ENCODE results near the gene RHEX.

The RHEX gene

DNA sequence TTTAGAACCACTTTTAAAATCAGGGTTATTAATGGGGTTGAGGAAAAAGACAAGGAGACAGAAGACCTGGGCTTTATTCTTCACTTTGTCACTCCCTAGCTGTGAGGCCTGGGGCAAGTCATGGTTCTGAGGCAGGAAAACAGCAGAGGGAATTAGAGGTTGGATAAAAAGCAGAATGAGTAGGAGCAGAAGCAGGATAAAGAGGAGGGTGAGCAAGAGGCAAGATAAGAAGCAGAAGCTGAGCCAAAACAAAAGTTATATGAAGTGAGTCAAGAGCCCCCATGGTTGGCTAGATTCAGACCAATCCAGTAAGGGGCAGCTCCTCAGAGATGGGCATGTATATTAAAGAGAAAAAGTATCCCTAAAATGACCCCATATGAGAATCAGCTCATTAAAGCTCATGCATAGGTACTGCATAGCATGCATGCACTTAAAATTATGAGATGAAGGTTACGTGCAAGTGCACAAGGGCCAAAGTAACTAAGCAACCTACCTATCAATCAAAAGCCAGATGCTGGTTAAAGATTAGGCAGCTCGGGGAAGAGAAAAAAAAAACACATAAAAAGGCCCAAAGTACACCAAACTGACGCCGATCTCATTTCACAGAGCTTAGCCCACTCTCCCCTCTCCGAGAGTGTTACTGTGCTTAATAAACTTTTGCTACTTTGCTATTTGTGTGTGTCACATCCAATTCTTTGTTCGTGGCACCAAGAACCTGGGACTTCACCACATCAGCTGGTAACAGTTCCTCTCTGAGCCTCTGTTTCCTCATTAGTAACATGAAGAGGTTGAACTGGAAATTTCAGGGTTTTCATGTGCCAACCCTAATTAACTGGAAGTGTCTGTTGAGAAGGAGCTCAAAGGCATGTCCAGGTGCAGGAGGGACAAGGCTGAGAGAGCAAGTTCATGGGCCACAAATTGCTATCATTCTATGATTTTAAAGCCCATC lies 62.0 kb downstream of the RHEX start:
- no peak for DNase-seq (ENCODE audit: low read depth in 2 of 2, low spot score in 1 of 2)

DNA sequence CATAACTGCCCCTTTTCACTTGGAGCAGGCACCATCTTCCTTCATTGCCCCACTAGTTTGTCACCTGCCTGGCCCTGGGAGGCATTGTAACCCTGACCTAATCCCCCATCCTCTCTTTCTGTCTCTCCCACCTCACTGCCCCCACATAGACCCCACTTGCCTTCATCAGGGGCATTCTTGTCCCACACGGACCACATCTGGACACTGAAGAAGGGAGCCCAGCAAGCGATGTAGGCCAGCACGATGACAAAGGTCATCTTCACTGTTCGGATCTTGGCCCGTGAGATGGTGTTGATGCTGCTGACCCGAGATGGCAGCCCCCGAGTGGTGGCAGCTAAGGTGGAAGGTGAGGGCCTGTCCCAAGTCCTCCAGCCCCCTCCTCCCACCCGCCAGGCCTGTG lies 62.8 kb downstream of the RHEX start:
- DNase-seq (ENCODE audit: low read depth in 2 of 2, low spot score in 1 of 2): no peak

GRCh38 chr1:206116191-206116872 lies 63.4 kb downstream of the RHEX start:
- no peak for DNase-seq (ENCODE audit: low read depth in 2 of 2, low spot score in 1 of 2)

GRCh38 chr1:206116873-206117150 lies 63.8 kb downstream of the RHEX start:
- DNase-seq (ENCODE audit: low read depth in 2 of 2, low spot score in 1 of 2): no peak

DNA sequence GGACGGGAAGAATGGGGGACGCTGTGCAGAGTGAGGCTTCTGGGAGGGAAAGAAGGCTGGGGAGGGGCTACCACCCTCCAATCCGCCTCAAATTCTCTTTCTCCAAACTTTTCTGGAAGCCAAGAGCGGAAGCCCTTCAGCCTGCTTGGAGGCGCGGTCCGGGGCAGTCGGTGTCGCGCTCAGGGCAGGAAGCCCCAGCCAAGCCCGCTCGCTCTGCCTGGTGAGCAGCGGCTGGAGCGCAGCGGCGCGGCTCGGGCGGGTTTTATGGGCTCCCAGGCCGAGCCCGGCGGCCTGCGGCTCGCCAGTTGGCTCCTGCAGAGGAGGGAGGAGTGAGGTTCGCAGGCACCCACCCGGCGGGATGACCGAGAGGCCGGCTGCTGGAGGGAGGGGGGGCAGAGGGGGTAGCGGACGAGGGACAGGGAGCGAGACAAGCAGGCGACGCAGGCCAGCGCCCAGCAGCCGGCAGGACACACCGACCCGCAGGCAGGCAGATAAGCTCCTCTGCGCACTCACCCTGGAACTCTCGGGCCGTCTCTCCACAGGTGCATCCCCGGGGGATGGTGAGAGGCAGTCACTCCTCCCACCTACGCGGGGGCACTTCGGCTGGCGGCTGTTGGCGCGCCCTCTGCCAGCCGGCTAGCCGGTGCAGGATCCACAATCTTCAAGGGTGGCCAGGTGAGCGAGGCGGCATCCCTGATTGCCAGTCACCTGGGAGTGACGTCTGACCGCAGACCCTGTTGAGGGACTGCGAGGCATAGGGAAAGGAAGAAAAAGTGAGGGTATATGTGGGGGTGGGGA lies 64.4 kb downstream of the RHEX start, which contains the start of gene AVPR1B:
TSS of gene AVPR1B (minus strand) at position 238 of the 798 bp plus-strand sequence. CDS start 498 bp downstream, outside the sequence.
- DNase-seq (ENCODE audit: low read depth in 2 of 2, low spot score in 1 of 2): no peak

GRCh38 chr1:206120406-206120805 lies 67.4 kb downstream of the RHEX start:
- no peak for DNase-seq (ENCODE audit: low read depth in 2 of 2, low spot score in 1 of 2)

DNA sequence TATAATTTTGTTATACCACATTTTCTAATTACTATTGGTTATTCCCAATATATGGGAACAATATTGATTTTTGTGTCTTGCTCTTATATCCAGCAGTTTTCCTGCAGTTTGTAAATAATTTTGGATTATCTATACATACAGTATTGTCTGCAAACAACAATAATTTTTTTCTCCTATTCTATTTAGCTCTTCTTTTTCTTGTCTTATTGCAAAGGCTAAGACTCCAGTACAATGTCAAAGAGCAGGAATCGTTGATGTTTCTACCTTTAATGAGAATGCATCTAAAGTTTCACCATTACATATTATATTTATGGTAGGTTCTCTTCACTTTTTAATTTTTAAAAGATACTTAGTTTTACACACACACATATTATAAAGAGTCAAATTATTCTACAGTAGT lies 68.3 kb downstream of the RHEX start:
- no peak for DNase-seq (ENCODE audit: low read depth in 2 of 2, low spot score in 1 of 2)

DNA sequence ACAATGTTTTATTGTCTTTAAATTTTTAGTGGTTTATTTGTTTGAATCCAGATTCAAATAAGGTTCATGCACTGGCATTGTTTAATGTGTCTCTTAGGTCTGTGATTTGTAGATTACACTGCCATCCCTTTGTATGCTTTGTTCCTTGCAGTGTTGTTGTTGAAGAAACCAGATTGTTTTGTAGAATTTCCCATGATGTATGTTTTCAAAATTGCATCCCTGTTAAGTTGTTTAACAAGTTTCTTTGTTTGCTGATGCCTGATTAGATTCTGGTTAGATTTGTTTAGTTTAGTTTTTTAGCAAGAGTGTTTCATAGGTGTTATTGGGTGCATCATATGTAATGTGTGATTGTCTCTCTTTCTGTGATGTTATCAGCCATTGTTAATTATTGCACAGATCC lies 69.7 kb downstream of the RHEX start:
- no peak for DNase-seq (ENCODE audit: low read depth in 2 of 2, low spot score in 1 of 2)

DNA sequence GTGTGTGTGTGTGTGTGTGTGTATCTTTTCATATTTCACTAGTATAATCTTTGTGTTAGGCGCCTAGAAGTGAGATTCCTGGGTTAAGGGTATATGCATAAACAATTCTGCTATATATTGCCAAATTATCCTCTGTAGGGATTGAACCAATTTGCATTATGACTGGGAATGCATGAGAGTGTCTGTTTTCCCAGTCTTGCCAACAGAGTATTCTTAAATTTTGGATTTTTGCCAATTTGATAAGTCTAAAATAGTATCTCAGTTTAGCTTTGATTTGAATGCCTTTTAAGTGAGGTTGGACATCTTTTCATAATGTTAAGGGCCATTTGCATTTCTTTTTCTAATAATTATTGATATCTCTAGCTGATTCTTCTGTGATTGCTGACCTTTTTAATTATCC lies 72.4 kb downstream of the RHEX start:
- no peak for DNase-seq (ENCODE audit: low read depth in 2 of 2, low spot score in 1 of 2)

DNA sequence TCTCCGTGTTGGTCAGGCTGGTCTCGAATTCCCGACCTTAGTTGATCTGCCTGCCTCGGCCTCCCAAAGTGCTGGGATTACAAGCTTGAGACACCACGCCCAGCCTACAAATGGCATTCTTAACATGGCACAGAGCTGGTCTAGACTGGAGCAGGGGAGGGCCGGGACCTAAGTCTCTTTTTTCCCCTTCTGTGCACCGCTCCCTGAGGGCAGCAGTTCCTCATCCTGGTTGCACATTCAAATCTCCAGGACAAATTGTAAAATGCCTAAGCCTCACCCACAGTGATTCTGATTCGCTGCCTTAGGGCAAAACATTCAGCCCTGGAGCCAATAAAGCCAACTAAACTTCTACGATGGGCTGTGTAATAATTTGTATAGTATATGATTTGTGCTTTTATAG lies 74.4 kb downstream of the RHEX start:
- no peak for DNase-seq (ENCODE audit: low read depth in 2 of 2, low spot score in 1 of 2)

DNA sequence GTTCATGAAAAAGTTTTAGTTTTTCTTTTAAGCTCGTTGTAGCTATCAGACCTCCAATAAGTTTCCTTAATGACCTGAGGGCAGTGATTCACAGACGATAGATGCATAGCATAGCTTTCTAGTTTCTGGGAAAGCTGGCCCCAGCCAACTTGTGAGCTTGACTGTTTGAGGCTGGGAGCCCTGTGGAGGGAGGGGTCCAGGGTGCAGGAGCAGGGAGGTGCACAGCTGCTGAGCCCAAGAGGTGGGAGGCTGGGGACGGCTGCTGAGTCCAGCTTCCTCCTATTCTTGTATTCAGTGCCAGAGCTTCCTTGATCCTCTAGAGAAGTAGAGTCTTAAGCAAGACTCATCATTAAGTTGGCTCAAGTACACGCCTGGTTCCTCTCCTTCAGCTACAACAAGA lies 75.2 kb downstream of the RHEX start:
- no peak for DNase-seq (ENCODE audit: low read depth in 2 of 2, low spot score in 1 of 2)

DNA sequence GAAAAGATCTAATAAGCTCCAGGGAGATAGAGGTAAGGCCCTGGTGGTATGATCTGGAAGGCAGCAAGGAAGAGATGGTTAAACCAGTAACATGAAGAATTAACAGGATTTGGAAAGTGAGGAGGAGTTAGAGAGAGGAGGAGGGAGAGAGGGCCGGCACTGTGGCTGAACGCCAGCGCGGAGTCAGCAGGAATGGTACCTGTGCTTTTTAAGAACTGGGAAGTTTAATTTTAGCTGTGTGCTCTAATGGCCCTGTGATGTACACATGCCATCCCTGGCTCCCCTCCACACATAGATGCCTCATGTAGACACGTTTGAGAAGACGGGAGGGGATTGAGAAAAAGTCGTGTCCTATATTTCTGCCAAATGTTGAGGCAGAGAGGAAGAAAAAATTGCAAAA lies 78.1 kb downstream of the RHEX start:
- DNase-seq (ENCODE audit: low read depth in 2 of 2, low spot score in 1 of 2): no peak

GRCh38 chr1:206133751-206134415 lies 80.9 kb downstream of the RHEX start:
- no peak for DNase-seq (ENCODE audit: low read depth in 2 of 2, low spot score in 1 of 2)

DNA sequence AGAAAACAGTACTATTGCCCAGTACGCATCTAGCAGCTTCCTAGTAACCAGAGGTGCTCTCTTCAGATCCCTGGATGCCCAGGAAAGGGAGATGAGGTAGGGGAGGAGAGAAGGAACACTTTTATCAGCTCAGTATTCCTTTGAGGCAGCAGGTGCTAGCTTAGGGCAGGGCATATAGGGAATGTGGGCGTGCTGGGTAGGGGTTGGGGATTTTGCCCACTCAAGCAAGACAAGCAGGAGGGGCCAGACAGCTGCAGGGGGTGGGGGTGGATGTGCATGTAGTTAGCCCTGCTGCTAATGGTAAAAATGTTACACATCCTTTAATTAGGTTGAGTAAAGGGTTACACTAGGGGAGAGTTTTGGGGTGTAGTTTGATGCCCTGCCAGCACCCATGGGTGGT lies 82.3 kb downstream of the RHEX start:
- no peak for DNase-seq (ENCODE audit: low read depth in 2 of 2, low spot score in 1 of 2)

DNA sequence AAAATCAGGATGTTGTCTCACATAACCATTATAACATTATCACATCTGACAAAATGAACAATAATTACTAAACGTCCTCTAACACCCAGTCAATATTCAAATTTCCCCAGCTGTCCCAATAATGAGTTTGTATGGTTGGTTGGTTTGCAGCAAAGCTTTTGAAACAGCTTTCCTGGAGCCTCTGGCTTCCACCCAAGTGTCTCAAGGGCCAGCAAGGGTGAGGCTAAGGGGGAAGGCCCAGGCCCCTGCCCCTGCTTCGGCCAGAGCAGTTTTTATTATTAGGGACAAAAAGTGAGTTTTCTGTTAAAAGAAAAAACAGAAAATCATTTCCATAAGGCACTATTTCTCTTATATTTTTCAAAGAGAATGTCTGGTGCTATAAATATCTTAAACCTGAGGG lies 83.3 kb downstream of the RHEX start:
- no peak for DNase-seq (ENCODE audit: low read depth in 2 of 2, low spot score in 1 of 2)

DNA sequence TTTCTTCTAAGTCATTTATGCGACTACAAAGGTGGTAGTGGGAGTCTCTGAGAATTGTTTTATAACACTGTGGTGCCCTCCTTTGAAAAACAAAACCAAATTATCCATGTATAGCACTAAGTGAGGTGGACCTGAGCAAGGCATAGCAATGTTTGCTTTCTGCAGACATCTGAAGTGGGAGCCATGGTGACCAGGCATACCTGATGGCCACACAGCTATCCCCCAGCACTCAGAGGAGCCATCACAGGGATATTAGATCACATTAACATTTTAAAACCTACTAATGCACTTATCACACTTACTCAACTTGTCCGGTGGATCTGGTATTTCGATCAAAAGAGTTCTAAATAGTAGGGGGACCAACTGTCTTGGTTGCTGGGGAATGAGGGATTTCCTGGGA lies 89.0 kb downstream of the RHEX start:
- DNase-seq (ENCODE audit: low read depth in 2 of 2, low spot score in 1 of 2): no peak

DNA sequence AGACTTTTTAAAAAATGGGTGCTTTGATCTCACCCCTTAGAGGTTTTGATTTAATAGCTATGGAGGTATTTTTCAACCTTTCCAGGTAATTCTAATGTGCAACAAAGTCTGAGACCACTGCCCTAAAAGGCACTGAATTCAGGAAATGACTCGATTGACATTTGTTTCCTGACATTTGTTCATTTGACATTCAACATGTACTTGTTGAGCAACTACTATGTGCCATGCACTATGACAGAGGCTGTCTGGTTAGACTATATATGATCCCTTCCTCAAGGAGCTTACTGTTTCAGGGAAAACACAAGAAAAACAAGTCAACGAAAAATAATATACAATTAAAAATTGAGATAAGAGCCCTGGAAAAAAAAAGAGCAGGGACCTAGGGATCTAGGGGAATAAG lies 89.8 kb downstream of the RHEX start:
- no peak for DNase-seq (ENCODE audit: low read depth in 2 of 2, low spot score in 1 of 2)

DNA sequence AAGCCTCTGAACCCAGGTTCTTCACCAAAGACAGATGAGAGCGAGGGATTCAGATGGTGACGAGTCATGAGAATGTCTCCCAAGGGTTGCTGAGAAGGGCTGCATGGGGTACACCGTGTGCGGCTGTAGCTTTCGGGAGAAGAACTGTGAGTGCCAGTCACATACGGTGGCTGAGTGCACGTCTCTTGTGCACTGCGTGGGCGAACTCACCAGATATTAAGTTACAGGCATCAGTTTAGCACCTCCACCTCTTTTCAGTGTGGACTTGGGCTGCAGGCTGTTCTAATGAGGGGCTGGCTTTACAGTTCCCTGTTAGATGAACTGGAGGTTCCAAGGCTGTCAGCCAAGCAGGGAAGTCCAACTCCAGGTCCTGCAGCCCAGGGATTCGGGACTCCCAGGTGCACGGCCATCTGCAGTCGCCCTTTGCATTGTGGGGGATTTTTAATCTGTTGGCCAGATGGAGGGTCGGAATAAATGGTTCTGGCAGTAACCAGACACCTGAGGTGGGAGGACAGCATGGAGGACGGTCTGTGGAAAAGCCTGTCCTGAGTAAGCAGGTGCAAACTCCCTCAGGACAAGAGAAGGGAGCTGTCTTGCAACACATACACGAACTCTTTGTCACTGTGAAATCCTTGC lies 90.7 kb downstream of the RHEX start:
- no peak for DNase-seq (ENCODE audit: low read depth in 2 of 2, low spot score in 1 of 2)

DNA sequence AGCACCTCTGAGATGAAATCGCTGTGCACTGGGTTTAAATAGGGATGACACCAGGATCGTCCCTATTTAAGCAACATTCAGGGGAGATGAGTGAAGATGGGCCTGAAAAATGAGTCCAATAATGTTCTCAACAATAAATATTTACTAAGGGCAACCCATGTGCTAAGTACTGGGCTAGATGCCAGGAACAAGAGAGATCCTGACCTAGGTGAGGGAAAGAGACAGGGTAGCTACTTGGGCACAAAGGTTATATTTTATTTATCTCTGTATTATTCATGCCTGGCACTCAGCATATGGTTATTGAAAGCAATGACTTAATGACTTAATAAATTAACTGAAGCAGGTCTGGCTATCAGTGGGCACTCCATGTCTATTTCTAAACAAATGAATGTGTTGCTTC lies 91.6 kb downstream of the RHEX start:
- no peak for DNase-seq (ENCODE audit: low read depth in 2 of 2, low spot score in 1 of 2)

- no peak for DNase-seq (ENCODE audit: low read depth in 2 of 2, low spot score in 1 of 2)
These were observed 92.9 kb downstream of the RHEX start for GRCh38 chr1:206145771-206146290.

Data from stimulated activated CD8-positive, alpha-beta memory T cell treated with anti-CD3 and anti-CD28 coated beads, Interleukin-4, amount 100 ng/mL, for 4 hours (primary cell).